D721Med (cell line): ENCODE measurements around the gene CNPY2.
"Not testable (repeated sequence)": the region's sequence is repeated elsewhere in the genome, so short reads cannot be mapped to it uniquely, and the experiment has no call there.

ENCODE experiments used
- DNase-seq: peaks from one replicate; pipeline ENCODE4 v3.0.0; 2011; ENCODE audit warnings: low spot score; ENCODE audit not compliant: insufficient read length
- FAIRE-seq: peaks from 2 replicates; lab custom pipeline; 2011; peaks lifted over from hg19 to GRCh38; lab: Jason Lieb, UNC
- TF ChIP-seq, protein P1 (sequence below): IDR thresholded peaks from 2 replicates; pipeline ENCODE4 v1.5.1; 2012; ENCODE audit warnings: mild to moderate bottlenecking, control low read depth; ENCODE audit not compliant: insufficient read depth; ENCODE audit errors: missing control alignments

CNPY2 gene

DNA sequence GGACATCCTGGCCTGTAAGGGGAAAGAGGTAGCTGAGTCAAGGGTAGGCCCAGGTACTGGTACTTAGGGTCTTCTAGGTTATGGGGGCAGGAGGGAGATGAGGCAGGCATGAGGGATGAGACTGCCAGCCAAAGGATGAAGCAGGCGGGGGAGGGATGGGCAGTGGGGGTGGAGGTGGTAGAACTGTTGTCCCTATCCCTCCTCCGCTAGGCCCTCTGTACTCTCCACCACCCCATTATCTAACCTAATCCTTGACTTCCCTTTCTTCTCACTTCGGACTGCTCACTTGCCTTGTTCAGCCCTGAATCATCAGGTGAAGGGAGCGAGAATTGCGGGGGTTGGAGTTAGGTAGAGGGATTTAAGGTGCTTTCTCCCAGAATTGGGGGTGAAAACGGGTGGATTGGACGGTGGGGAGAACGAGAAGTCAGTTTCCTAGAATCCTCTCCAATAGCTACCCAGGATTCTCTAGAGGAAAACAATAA, 17.4 kb upstream of the CNPY2 start:
- no peak for DNase-seq
- FAIRE-seq: no peak
- TF ChIP-seq, protein P1, sequence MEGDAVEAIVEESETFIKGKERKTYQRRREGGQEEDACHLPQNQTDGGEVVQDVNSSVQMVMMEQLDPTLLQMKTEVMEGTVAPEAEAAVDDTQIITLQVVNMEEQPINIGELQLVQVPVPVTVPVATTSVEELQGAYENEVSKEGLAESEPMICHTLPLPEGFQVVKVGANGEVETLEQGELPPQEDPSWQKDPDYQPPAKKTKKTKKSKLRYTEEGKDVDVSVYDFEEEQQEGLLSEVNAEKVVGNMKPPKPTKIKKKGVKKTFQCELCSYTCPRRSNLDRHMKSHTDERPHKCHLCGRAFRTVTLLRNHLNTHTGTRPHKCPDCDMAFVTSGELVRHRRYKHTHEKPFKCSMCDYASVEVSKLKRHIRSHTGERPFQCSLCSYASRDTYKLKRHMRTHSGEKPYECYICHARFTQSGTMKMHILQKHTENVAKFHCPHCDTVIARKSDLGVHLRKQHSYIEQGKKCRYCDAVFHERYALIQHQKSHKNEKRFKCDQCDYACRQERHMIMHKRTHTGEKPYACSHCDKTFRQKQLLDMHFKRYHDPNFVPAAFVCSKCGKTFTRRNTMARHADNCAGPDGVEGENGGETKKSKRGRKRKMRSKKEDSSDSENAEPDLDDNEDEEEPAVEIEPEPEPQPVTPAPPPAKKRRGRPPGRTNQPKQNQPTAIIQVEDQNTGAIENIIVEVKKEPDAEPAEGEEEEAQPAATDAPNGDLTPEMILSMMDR: no peak

- no peak for FAIRE-seq
These were observed 16.9 kb upstream of the CNPY2 start for GRCh38 chr12:56332512-56333196.

GRCh38 chr12:56330936-56331490, 15.2 kb upstream of the CNPY2 start:
- FAIRE-seq (no peak), DNase-seq (no peak)
- TF ChIP-seq, protein P1: no peak

More at GRCh38 chr12:56332512-56333196, 16.9 kb upstream of the CNPY2 start:
- no peak for DNase-seq
- TF ChIP-seq, protein P1: no peak

DNA sequence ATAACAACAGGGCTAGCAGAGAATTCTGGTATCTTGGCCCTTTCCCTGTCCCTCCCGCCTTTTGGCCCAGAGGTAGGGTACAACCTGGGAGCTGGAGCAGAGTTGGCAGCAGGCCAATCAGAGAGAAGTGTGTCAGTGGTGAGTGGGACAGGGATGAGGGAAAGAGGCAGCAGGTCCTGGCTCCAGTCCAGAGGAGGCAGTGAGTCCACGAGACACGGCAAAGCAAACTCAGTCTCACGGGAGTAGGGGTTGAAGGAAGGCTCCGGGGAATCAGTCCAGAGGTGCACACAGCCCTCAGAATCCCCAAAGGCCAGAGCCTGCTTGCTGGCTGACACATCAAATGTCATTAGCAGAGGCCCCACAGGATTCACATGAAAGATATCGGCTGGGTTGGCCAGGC, 10.7 kb upstream of the CNPY2 start:
- DNase-seq (no peak), FAIRE-seq (no peak)
- TF ChIP-seq, protein P1: no peak

GRCh38 chr12:56326126-56326525, 10.3 kb upstream of the CNPY2 start:
- no peak for FAIRE-seq
- DNase-seq: no peak
- TF ChIP-seq, protein P1: no peak

DNA sequence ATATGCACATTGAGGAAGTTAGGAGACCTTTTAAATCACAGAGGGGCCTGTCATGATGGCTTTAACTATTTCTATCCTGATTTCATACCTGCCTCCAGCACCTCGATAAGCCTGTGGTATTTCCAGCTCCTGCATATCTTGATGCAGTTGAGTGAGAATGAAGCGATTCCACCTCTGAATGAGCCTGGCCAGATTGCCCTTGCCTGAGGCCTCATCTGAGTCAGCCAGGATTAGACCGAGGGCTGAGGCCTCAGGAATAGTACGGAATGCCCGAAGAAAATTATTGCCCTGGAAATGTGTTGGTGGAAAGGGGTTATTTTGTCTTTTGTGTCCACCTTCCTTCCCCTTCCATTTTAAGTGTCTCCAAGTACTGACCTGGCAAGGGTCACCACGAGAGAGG, 8.4 kb upstream of the CNPY2 start:
- FAIRE-seq: no peak

DNA sequence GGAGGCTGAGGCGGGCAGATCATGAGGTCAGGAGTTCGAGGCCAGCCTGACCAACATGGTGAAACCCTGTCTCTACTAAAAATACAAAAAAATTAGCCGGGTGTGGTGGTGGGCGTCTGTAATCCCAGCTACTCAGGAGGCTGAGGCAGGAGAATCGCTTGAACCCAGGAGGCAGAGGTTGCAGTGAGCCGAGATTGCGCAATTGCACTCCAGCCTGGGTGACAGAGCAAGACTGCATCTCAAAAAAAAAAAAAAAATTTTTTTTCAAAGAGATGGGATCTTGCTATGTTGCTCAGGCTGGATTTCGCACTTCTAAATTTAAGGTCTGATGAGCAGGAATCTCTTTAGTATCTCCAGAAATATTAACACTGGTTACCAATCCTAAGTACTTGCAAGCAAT, 5.8 kb upstream of the CNPY2 start:
- not testable (repeated sequence) for DNase-seq, FAIRE-seq

More for the DNA sequence above, 8.4 kb upstream of the CNPY2 start:
- DNase-seq: no peak
- TF ChIP-seq, protein P1: no peak
